ENCODE data around the gene RASA1.
A peak's percentile ranks its signal among the peaks of the same experiment; 100 is the strongest.

RASA1 gene

GRCh38 chr5:87403899-87404298 is 136.2 kb downstream of the RASA1 start:
- no peak for DNase-seq (ENCODE audit: low spot score)

- no peak for DNase-seq (ENCODE audit: low spot score)
These were observed 136.7 kb downstream of the RASA1 start for GRCh38 chr5:87404359-87404758.

DNA sequence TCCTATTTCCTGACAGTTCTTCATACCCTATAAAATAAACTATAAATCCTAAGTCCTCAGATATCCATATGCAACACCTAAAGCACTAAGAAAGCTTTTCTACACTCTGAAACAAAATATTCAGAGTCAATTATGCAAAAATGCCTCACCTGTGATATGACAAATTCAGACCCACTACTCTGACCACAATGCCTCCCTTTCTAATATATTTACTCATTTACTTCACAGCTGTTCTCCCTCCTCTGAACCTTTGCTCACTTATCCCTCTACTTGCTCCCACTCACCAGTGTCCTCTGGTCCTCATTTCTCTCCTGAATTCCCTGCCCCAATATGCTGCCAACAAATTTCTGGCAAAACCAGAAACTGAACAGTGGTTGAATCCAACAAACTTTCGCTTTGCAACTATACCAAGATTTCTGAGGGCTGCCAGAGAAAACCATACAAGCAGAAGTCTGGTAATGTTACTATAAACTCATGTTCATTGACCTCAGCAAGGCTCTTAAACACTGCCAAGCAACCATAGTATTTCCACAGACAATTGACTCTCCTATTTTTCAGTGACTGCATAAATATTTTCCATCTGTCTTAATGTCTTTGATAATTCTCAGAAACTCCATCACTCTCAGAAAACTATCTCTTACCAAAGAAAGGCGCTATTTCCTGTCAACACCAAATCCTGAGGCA is 137.9 kb downstream of the RASA1 start:
- no peak for DNase-seq (ENCODE audit: low spot score)

DNA sequence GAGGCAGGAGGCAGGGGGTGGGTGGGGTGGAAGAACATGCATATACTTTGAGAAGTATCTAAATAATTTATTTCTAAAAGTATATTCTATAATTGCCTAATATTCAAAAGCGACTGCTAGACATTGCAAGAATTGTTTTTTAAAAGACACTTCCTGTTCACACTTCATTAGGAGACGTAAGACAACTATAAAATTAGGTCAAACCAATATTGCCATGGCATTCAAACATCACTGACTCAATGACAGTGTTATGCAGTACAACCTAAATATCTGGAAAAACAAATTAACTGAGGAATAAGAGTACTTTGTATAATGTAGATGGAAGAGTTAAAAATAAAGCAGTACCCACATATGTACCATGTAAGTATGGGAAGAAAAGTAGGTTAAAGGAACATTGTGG is 140.5 kb downstream of the RASA1 start:
- no peak for DNase-seq (ENCODE audit: low spot score)

DNA sequence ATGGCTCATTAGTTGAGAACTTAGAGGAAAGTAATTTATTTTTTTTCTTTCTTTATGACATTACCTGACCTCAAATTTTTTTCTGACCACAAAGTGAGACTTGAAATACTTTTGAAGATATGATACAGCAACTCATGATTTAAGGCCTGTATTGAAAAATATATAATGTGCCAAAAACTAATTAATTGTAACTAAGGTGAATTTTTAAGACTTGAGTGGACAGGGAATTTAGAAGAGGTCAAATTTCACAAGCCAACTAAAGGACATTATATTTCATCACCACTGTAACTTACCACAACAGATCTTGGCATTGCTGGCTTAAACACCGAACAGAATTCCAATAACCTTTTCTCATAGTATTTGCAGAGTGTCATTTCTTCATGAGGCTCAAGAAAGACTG is 143.2 kb downstream of the RASA1 start:
- peak; percentile 45 for DNase-seq (ENCODE audit: low spot score)

DNA sequence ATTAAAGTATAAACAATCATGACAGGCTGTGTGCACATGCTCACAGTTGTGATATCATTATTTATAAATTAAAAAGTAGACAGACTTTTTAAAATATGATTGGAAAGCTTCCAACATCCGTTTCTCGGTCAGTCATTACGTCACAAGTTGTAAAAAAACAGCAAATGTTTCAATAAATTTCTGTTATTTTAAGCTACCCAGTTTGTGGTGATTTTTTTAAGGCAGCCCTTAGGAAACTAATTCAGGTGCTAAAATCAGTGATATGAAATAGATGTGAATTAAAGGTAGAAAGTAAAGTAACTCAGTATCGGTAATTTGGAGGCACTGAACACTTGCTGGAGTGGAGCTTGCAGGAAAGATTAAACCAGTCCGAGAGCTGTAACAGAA is 143.9 kb downstream of the RASA1 start:
- peak; percentile 45 for DNase-seq (ENCODE audit: low spot score)

GRCh38 chr5:87411973-87412629 is 144.4 kb downstream of the RASA1 start:
- DNase-seq (ENCODE audit: low spot score) = peak; percentile 78

GRCh38 chr5:87412630-87413342 is 145.1 kb downstream of the RASA1 start, which contains the start of gene CCNH:
CCNH (minus strand) TSS chr5:87412930; CDS start chr5:87412794, 136 bp downstream.
- peak; percentile 98 for DNase-seq (ENCODE audit: low spot score)

DNA sequence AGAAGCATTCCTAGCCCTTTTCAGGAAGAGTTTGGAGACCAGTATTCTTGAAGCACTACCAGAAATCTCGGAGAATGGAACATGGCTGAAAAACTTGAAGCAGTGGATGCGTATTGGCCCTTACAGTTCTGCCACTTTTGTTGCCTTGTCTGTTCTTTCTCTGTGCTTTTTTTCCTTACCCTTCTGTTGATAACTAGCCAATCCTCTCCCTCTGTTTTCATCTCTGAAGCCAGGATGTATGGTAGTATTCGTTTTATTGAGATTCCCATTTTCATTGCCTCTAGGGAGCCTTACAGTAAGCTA is 145.6 kb downstream of the RASA1 start:
- peak; percentile 26 for DNase-seq (ENCODE audit: low spot score)

DNA sequence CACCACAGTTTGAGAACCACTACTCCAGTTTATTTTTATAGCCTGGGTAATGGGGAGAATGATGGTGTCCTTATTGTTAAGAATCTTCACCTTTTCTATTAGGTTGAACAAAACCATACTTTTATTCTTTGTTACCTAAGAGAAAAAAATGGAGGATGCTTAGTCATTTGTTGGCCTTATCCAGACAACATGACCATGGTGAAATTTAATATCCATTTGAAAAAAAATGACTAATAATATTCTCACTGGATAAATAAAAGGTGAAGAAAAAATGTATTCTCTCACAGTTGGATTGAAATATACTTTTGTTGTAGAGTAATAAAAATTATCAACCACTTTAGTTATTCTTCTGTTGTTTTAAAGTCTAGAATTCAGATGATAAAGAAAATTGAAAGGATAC is 150.8 kb downstream of the RASA1 start:
- DNase-seq (ENCODE audit: low spot score) = no peak

- no peak for DNase-seq (ENCODE audit: low spot score)
These were observed 153.6 kb downstream of the RASA1 start for GRCh38 chr5:87421307-87421706.

- DNase-seq (ENCODE audit: low spot score) = no peak
These were observed 156.1 kb downstream of the RASA1 start for GRCh38 chr5:87423755-87424154.

GRCh38 chr5:87430863-87431457 is 163.3 kb downstream of the RASA1 start:
- DNase-seq (ENCODE audit: low spot score) = no peak

GRCh38 chr5:87432460-87432859 is 164.8 kb downstream of the RASA1 start:
- no peak for DNase-seq (ENCODE audit: low spot score)

- no peak for DNase-seq (ENCODE audit: low spot score)
These were observed 166.3 kb downstream of the RASA1 start for GRCh38 chr5:87433945-87434344.

GRCh38 chr5:87434461-87434860 is 166.8 kb downstream of the RASA1 start:
- no peak for DNase-seq (ENCODE audit: low spot score)

DNA sequence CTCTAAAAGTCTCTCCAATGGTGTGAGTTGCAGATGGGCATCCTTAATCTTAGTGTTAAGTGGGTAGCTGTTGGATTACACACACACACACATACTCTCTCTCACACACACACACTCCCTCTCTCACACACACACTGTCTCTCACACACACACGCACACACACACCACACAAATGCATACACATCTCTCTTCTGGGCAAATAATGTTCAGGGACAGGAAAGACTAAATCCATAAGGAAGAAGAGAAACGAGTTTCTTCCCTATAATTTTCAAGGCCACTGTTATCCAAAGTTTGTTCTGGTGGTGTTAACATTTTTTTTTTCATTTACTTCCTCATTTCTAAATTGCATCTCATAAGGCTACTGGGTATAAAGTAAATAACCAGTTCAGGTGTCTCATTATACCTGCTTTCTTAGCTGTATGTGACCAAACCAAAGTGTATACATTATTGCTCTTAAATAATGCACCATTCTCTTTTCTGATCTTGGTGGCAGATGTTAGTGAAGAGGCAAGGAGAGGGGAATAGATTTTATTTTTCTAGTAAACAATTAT is 167.5 kb downstream of the RASA1 start:
- no peak for DNase-seq (ENCODE audit: low spot score)

GRCh38 chr5:87437724-87438123 is 170.0 kb downstream of the RASA1 start:
- no peak for DNase-seq (ENCODE audit: low spot score)

DNA sequence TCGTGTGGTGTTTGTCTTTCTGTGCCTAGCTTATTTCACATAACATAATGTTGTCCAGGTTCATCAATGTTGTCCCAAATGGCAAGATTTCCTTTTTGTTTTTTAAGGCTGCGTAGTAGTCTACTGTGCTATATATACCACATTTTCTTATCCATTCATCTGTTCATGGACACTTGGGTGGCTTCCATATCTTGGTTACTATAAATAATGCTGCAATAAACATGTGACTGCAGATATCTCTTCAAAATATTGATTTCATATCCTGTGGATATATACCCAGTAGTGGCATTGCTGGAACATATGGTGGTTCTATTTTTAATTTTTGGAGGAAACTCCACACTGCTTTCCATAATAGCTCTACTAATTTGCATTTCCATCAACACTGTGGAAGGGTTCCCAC is 170.5 kb downstream of the RASA1 start:
- no peak for DNase-seq (ENCODE audit: low spot score)
